Testis (tissue), 2 donors: ENCODE data around the gene SOCS4.

Experiments
- CTCF ChIP-seq, 3 experiments: fragments of 450-650 bp in 2 of 3; fragments of 200-600 bp in 1 of 3; sonication (generic) in 1 of 3; IDR thresholded peaks; one replicate each; pipeline ENCODE4 v1.5.1; 2016 to 2019; ENCODE audit warnings: antibody characterized with exemption in 3 of 3, mild to moderate bottlenecking in 2 of 3, moderate library complexity in 1 of 3
- POLR2A ChIP-seq: fragments of 450-650 bp; IDR thresholded peaks from one replicate; pipeline ENCODE4 v1.6.1; 2017; ENCODE audit warnings: antibody characterized with exemption, mild to moderate bottlenecking, moderate library complexity

- no peak for TF ChIP-seq POLR2A
- no peak for TF ChIP-seq CTCF (IDR thresholded peaks at IDR 0.05)
These were observed 12.0 kb upstream of the SOCS4 start for GRCh38 chr14:55015006-55015405.
